Brain pericyte (primary cell): Measurements from ENCODE around the gene C2orf92.
A peak's percentile ranks its signal among the peaks of the same experiment; 100 is the strongest.
"Not testable (repeated sequence)": the region's sequence is repeated elsewhere in the genome, so short reads cannot be mapped to it uniquely, and the experiment has no call there.

Source experiments
- DNase-seq: peaks from one replicate; pipeline ENCODE4 v3.0.0-alpha.2; 2012; ENCODE audit warnings: low read depth, low spot score

The C2orf92 gene

GRCh38 chr2:97693476-97693875, 24.0 kb downstream of the C2orf92 start:
- DNase-seq = no peak

- no peak for DNase-seq
These were observed 26.2 kb downstream of the C2orf92 start for GRCh38 chr2:97695744-97696143.

GRCh38 chr2:97697252-97698235, 28.0 kb downstream of the C2orf92 start:
- peak; percentile 53 for DNase-seq

GRCh38 chr2:97698530-97698929, 29.0 kb downstream of the C2orf92 start:
- DNase-seq = no peak

GRCh38 chr2:97699765-97700444, 30.4 kb downstream of the C2orf92 start:
- DNase-seq = no peak

- no peak for DNase-seq
These were observed 31.7 kb downstream of the C2orf92 start for GRCh38 chr2:97701186-97701585.

GRCh38 chr2:97701851-97702465, 32.4 kb downstream of the C2orf92 start:
- no peak for DNase-seq

GRCh38 chr2:97702731-97703470, 33.4 kb downstream of the C2orf92 start:
- DNase-seq = peak; percentile 27

GRCh38 chr2:97703741-97704140, 34.2 kb downstream of the C2orf92 start:
- no peak for DNase-seq

GRCh38 chr2:97704989-97705388, 35.5 kb downstream of the C2orf92 start:
- DNase-seq = no peak

- DNase-seq = no peak
These were observed 36.6 kb downstream of the C2orf92 start for GRCh38 chr2:97706112-97706511.

GRCh38 chr2:97706708-97707345, 37.3 kb downstream of the C2orf92 start:
- no peak for DNase-seq

GRCh38 chr2:97707362-97708047, 38.0 kb downstream of the C2orf92 start:
- no peak for DNase-seq

- no peak for DNase-seq
These were observed 38.5 kb downstream of the C2orf92 start for GRCh38 chr2:97708048-97708380.

- no peak for DNase-seq
These were observed 39.1 kb downstream of the C2orf92 start for GRCh38 chr2:97708608-97709007.

GRCh38 chr2:97711394-97711711, 41.8 kb downstream of the C2orf92 start:
- no peak for DNase-seq

GRCh38 chr2:97712175-97712574, 42.7 kb downstream of the C2orf92 start:
- DNase-seq = not testable (repeated sequence)

- no peak for DNase-seq
These were observed 43.3 kb downstream of the C2orf92 start for GRCh38 chr2:97712693-97713295.

GRCh38 chr2:97713296-97714083, 44.0 kb downstream of the C2orf92 start, which contains the start of gene ZAP70:
TSS of gene ZAP70 (plus strand) at chr2:97713576. CDS start at chr2:97724037, 10,461 bp downstream.
- no peak for DNase-seq
